HCT116 (cell line): ENCODE results near the gene PDE4D. TPM values are rescaled to one million over a fixed set of nuclear protein-coding genes. Genes with fewer than 3 reads are reported as not detected.

ENCODE experiments used
- ATAC-seq: fragments of 200-7000 bp; cut with Tn5 transposase; 2 replicates; pipeline ENCODE4 v1.9.1; 2020; ENCODE audit warnings: mild to moderate bottlenecking, moderate library complexity
- BruUV-seq: library from RNA; stranded (reverse); fragments of 400-500 nt; replicated peaks from 2 replicates; lab custom pipeline; 2021; lab: Mats Ljungman, UMichigan
- CTCF ChIA-PET: fragments of 300-600 bp; sonication (Branson Sonifier 250); formaldehyde crosslinking; loops from one replicate; lab custom pipeline; 2021; ENCODE audit warnings: antibody characterized with exemption; lab: Charles Lee
- POLR2A ChIA-PET: fragments of 300-600, 350-600 bp; sonication (Branson Sonifier 250); formaldehyde crosslinking; loops from one replicate; lab custom pipeline; 2021; ENCODE audit warnings: antibody characterized with exemption; lab: Charles Lee
- RAD21 ChIA-PET, 2 experiments: fragments of 300-600 bp; sonication (Branson Sonifier 250); formaldehyde crosslinking; loops; one replicate each; lab custom pipeline; 2023; ENCODE audit warnings: low total read pairs in 2 of 2; ENCODE audit not compliant: uncharacterized antibody in 2 of 2, unreplicated experiment in 2 of 2, low non-redundant PET in 1 of 2; lab: Charles Lee
- DNase-seq: peaks from one replicate; pipeline ENCODE4 v3.0.0-alpha.2; 2010; ENCODE audit warnings: low read depth, low spot score
- H2AFZ ChIP-seq: fragments of 200-600 bp; shearing (Covaris generic), sonication (generic); 2 replicates; pipeline ENCODE4 v1.6.1; 2017; ENCODE audit warnings: low read depth, mixed run types, mixed read lengths, antibody characterized with exemption, low read length; ENCODE audit not compliant: poor library complexity, severe bottlenecking
- H3K27ac ChIP-seq: 2 replicates; pipeline ENCODE4 v1.5.1; 2012; ENCODE audit warnings: low read depth, low read length
- H3K27me3 ChIP-seq: fragments of 200-600 bp; sonication (generic); 2 replicates; pipeline ENCODE4 v1.6.1; 2016; ENCODE audit warnings: mixed run types, low read length, mixed read lengths; ENCODE audit not compliant: insufficient read depth
- H3K36me3 ChIP-seq, 2 experiments: fragments of 200-500 bp in 1 of 2; fragments of 200-600 bp in 1 of 2; sonication (Bioruptor generic) in 1 of 2; sonication (generic) in 1 of 2; 2 replicates each; pipeline versions ENCODE4 v1.5.1 to v1.6.1; 2014 to 2016; ENCODE audit warnings: low read length in 2 of 2, inconsistent platforms in 1 of 2, mixed read lengths in 1 of 2, mixed run types in 1 of 2; ENCODE audit not compliant: insufficient read depth in 2 of 2, control insufficient read depth in 1 of 2
- H3K4me1 ChIP-seq, 2 experiments: fragments of 200-600 bp in 1 of 2; sonication (generic) in 1 of 2; 2 replicates each; pipeline versions ENCODE4 v1.5.1 to v1.6.1; 2012 to 2017; ENCODE audit warnings: low read length in 2 of 2, inconsistent platforms in 1 of 2, mild to moderate bottlenecking in 1 of 2, mixed read lengths in 1 of 2, mixed run types in 1 of 2, moderate library complexity in 1 of 2; ENCODE audit not compliant: insufficient read depth in 2 of 2, control insufficient read depth in 1 of 2
- H3K4me2 ChIP-seq: fragments of 200-600 bp; sonication (generic); 2 replicates; pipeline ENCODE4 v1.6.1; 2017; ENCODE audit warnings: mixed run types, low read length, mixed read lengths
- H3K4me3 ChIP-seq, 2 experiments: fragments of 200-600 bp in 1 of 2; sonication (generic) in 1 of 2; replicated peaks in 1 of 2; 2 replicates each; pipeline ENCODE4 v1.5.1; 2011 to 2016; ENCODE audit warnings: low read length in 2 of 2, control low read depth in 1 of 2, low read depth in 1 of 2, mild to moderate bottlenecking in 1 of 2, mixed read lengths in 1 of 2, mixed run types in 1 of 2
- H3K79me2 ChIP-seq: fragments of 200-600 bp; sonication (generic); 2 replicates; pipeline ENCODE4 v1.6.1; 2017; ENCODE audit warnings: mild to moderate bottlenecking, mixed run types, low read length, moderate library complexity, mixed read lengths; ENCODE audit not compliant: insufficient read depth
- H3K9ac ChIP-seq: fragments of 200-600 bp; sonication (generic); 2 replicates; pipeline ENCODE4 v1.6.1; 2016; ENCODE audit warnings: low read length, mixed read lengths
- H3K9me2 ChIP-seq: fragments of 200-600 bp; sonication (generic), shearing (Covaris generic); 2 replicates; pipeline ENCODE4 v1.6.1; 2017; ENCODE audit warnings: mixed run types, mild to moderate bottlenecking, moderate library complexity; ENCODE audit not compliant: insufficient read depth
- H3K9me3 ChIP-seq, 2 experiments: fragments of 200-500 bp in 1 of 2; fragments of 200-600 bp in 1 of 2; sonication (Bioruptor generic) in 1 of 2; sonication (generic) in 1 of 2; 2 replicates each; pipeline ENCODE4 v1.6.1; 2014 to 2017; ENCODE audit warnings: low read length in 2 of 2, mixed read lengths in 2 of 2, inconsistent platforms in 1 of 2, low read depth in 1 of 2, mild to moderate bottlenecking in 1 of 2, mixed run types in 1 of 2, moderate library complexity in 1 of 2; ENCODE audit not compliant: control insufficient read depth in 1 of 2, insufficient read depth in 1 of 2
- H4K20me1 ChIP-seq: fragments of 200-600 bp; sonication (generic), shearing (Covaris generic); 2 replicates; pipeline ENCODE4 v1.6.1; 2017; ENCODE audit warnings: mixed run types, mild to moderate bottlenecking, moderate library complexity; ENCODE audit not compliant: insufficient read depth
- CEBPB ChIP-seq: IDR thresholded peaks from 2 replicates; pipeline ENCODE4 v1.6.1; 2012; ENCODE audit warnings: low read depth
- EGR1 ChIP-seq: IDR thresholded peaks from 2 replicates; pipeline ENCODE4 v1.6.1; 2012; ENCODE audit warnings: low read depth
- EZH2 ChIP-seq: fragments of 200-600 bp; sonication (generic); IDR thresholded peaks from 2 replicates; pipeline ENCODE4 v1.6.1; 2017; ENCODE audit warnings: antibody characterized with exemption, mixed run types
- EZH2phosphoT487 ChIP-seq: fragments of 200-600 bp; IDR thresholded peaks from 2 replicates; pipeline ENCODE4 v1.6.1; 2018; ENCODE audit warnings: antibody characterized with exemption, borderline replicate concordance
- FOSL1 ChIP-seq: IDR thresholded peaks from 2 replicates; pipeline ENCODE4 v1.6.1; 2012; ENCODE audit warnings: low read depth
- POLR2A ChIP-seq: IDR thresholded peaks from 2 replicates; pipeline ENCODE4 v1.7.0; 2011; ENCODE audit warnings: borderline replicate concordance; ENCODE audit not compliant: insufficient read depth, insufficient read length; ENCODE audit errors: extremely low read depth
- POLR2AphosphoS5 ChIP-seq: IDR thresholded peaks from 2 replicates; pipeline ENCODE4 v1.6.1; 2011; ENCODE audit warnings: mild to moderate bottlenecking, low read depth, low read length, moderate library complexity
- SP1 ChIP-seq: IDR thresholded peaks from 2 replicates; pipeline ENCODE4 v1.6.1; 2012; ENCODE audit warnings: low read depth
- SRF ChIP-seq: IDR thresholded peaks from 2 replicates; pipeline ENCODE4 v1.6.1; 2012; ENCODE audit warnings: low read depth
- TCF7L2 ChIP-seq: IDR thresholded peaks from 2 replicates; pipeline ENCODE4 v1.7.0; 2011; ENCODE audit warnings: borderline replicate concordance, inconsistent platforms; ENCODE audit not compliant: insufficient read depth, insufficient read length; ENCODE audit errors: extremely low read depth
- ZFX ChIP-seq: fragments of 450-650 bp; IDR thresholded peaks from 2 replicates; pipeline ENCODE4 v1.6.1; 2017
- ZNF274 ChIP-seq: fragments of 200-500 bp; sonication (Bioruptor generic); IDR thresholded peaks from 2 replicates; pipeline ENCODE4 v1.6.1; 2014; ENCODE audit warnings: mild to moderate bottlenecking, low read depth, low read length, inconsistent platforms
- intact Hi-C: fragments of 100-400 bp; cut with micrococcal nuclease; formaldehyde crosslinking; loops from 2 replicates; pipeline ENCODE4 v1.10.0; 2022
- total RNA-seq: library from RNA; stranded (reverse); gene quantifications from one replicate; pipeline ENCODE4 v1.2.1, GENCODE V29; 2021; ENCODE audit not compliant: unreplicated experiment
- TF ChIP-seq, protein P1 (sequence below): IDR thresholded peaks from 2 replicates; pipeline ENCODE4 v1.6.1; 2011; ENCODE audit warnings: mild to moderate bottlenecking, low read length, moderate library complexity; ENCODE audit not compliant: insufficient replicate concordance; ENCODE audit errors: extremely low read depth
- TF ChIP-seq, protein P2 (sequence below): IDR thresholded peaks from 2 replicates; pipeline ENCODE4 v1.6.1; 2012
- TF ChIP-seq, protein P3 (sequence below): IDR thresholded peaks from 2 replicates; pipeline ENCODE4 v1.6.1; 2012; ENCODE audit warnings: low read depth

PDE4D gene
- total RNA-seq, 1 experiment from 2014 or later = 1.1 TPM

DNA sequence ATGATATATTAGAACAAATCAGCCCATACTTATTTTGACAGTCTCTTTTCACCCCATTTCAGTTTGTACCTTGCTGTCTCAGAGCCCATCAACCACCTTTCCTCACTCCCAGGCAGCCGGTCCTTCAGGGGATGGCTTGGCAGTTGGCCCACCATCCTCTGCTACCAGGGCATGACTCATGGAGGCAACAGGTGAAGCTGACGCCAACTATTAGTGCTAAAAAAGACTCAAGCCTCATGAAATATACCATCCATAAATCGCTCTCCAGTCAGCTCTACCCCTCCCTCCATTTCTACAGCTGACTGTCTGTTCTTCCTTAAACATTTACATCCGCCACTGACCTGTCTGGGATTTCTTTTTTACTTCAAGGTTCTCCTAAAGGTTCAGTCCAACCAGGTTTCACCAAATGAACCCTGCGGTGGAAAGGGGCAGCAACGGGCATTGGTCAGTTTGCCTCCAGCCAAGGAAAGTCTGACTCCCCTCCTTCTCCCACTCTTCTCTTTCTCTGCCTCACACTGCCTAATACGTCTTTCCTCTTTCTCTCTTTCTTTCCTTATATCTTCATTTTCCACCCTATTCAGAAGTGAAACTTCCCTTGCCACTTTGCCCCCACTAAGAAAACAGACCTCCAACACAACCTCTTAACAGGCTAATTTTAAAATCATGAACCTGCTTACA, 871.5 kb downstream of the PDE4D start:
- DNase-seq (no peak), ATAC-seq (no peak)
- H4K20me1 ChIP-seq = no peaks in the 10 kb centered on the region
- H2AFZ ChIP-seq = no peak overlapping the region
- no peak overlapping the region for H3K4me3 ChIP-seq
- no peak overlapping the region for H3K27ac ChIP-seq
- no TSS peak for BruUV-seq
- intact Hi-C loops = no loop called here
- no peaks in the 10 kb centered on the region for H3K79me2 ChIP-seq
- H3K9me2 ChIP-seq = no peaks in the 10 kb centered on the region
- H3K36me3 ChIP-seq = no peaks in the 10 kb centered on the region
- CTCF ChIA-PET = interaction anchor here (1.1 kb wide), 1 partner anchor 11 kb away, joined by 3 read pairs; no protein-coding TSS in a partner anchor
- no peak overlapping the region for H3K4me2 ChIP-seq
- H3K9ac ChIP-seq = no peak overlapping the region
- TF ChIP-seq CEBPB (no peak), ZNF274 (no peak), POLR2A (no peak), SP1 (no peak)
- TF ChIP-seq, protein P1, sequence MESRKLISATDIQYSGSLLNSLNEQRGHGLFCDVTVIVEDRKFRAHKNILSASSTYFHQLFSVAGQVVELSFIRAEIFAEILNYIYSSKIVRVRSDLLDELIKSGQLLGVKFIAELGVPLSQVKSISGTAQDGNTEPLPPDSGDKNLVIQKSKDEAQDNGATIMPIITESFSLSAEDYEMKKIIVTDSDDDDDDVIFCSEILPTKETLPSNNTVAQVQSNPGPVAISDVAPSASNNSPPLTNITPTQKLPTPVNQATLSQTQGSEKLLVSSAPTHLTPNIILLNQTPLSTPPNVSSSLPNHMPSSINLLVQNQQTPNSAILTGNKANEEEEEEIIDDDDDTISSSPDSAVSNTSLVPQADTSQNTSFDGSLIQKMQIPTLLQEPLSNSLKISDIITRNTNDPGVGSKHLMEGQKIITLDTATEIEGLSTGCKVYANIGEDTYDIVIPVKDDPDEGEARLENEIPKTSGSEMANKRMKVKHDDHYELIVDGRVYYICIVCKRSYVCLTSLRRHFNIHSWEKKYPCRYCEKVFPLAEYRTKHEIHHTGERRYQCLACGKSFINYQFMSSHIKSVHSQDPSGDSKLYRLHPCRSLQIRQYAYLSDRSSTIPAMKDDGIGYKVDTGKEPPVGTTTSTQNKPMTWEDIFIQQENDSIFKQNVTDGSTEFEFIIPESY = no peak
- TF ChIP-seq, all 23 proteins: peak for 0
- Histone ChIP-seq H3K4me1 (no peaks in the 10 kb centered on the region), H3K9me3 (no peaks in the 10 kb centered on the region), H3K27me3 (peaks cover 14% of the 10 kb centered on the region; the same call in 1 of the 2 replicates)
- RAD21 ChIA-PET = no interaction called here
- POLR2A ChIA-PET = no interaction called here

DNA sequence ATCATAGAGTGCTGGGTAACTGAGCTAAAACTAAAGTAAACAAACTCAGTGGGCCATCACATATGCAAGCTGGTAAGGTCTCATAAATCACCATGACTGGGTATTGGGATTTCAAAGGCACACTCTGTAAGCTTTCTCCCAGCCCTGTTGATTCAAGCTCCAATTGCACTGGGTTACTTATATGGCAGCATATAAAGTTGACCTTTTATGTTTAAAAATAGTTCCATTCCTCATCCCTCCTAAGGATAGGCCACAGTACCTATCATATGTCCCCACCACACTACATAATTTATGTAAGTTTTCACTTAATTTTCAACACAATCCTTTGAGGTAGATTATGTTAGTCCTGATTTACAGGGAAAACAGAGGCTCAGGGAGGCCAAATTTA, 872.2 kb downstream of the PDE4D start:
- no peaks in the 10 kb centered on the region for H4K20me1 ChIP-seq
- no peaks in the 10 kb centered on the region for H3K36me3 ChIP-seq
- H3K4me2 ChIP-seq = no peak overlapping the region
- no peak overlapping the region for H3K9ac ChIP-seq
- ChIA-PET RAD21 (no interaction called here), POLR2A (no interaction called here), CTCF (interaction anchor here (1.1 kb wide), 1 partner anchor 12 kb away, joined by 3 read pairs; no protein-coding TSS in a partner anchor)
- H3K9me2 ChIP-seq = no peaks in the 10 kb centered on the region
- no peak overlapping the region for H2AFZ ChIP-seq
- intact Hi-C loops = no loop called here
- no peak for DNase-seq
- ATAC-seq = no peak
- no peak overlapping the region for H3K27ac ChIP-seq
- H3K4me1 ChIP-seq = no peaks in the 10 kb centered on the region
- H3K4me3 ChIP-seq = no peak overlapping the region
- H3K27me3 ChIP-seq = peaks cover 15% of the 10 kb centered on the region; the same call in 1 of the 2 replicates
- H3K79me2 ChIP-seq = no peaks in the 10 kb centered on the region
- H3K9me3 ChIP-seq = no peaks in the 10 kb centered on the region
- BruUV-seq = no TSS peak
- TF ChIP-seq EGR1 (no peak), TCF7L2 (no peak), ZFX (no peak), FOSL1 (no peak), SRF (no peak), EZH2phosphoT487 (no peak), EZH2 (no peak), POLR2AphosphoS5 (no peak)
- TF ChIP-seq, protein P2, sequence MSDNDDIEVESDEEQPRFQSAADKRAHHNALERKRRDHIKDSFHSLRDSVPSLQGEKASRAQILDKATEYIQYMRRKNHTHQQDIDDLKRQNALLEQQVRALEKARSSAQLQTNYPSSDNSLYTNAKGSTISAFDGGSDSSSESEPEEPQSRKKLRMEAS = no peak
- TF ChIP-seq, protein P3, sequence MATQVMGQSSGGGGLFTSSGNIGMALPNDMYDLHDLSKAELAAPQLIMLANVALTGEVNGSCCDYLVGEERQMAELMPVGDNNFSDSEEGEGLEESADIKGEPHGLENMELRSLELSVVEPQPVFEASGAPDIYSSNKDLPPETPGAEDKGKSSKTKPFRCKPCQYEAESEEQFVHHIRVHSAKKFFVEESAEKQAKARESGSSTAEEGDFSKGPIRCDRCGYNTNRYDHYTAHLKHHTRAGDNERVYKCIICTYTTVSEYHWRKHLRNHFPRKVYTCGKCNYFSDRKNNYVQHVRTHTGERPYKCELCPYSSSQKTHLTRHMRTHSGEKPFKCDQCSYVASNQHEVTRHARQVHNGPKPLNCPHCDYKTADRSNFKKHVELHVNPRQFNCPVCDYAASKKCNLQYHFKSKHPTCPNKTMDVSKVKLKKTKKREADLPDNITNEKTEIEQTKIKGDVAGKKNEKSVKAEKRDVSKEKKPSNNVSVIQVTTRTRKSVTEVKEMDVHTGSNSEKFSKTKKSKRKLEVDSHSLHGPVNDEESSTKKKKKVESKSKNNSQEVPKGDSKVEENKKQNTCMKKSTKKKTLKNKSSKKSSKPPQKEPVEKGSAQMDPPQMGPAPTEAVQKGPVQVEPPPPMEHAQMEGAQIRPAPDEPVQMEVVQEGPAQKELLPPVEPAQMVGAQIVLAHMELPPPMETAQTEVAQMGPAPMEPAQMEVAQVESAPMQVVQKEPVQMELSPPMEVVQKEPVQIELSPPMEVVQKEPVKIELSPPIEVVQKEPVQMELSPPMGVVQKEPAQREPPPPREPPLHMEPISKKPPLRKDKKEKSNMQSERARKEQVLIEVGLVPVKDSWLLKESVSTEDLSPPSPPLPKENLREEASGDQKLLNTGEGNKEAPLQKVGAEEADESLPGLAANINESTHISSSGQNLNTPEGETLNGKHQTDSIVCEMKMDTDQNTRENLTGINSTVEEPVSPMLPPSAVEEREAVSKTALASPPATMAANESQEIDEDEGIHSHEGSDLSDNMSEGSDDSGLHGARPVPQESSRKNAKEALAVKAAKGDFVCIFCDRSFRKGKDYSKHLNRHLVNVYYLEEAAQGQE = no peak
